8988T (cell line): ENCODE data around the gene OR1K1.
"Not testable (repeated sequence)": the region's sequence is repeated elsewhere in the genome, so short reads cannot be mapped to it uniquely, and the experiment has no call there.

Experiments used
- DNase-seq: peaks from one replicate; pipeline ENCODE4 v3.0.0; 2011

The OR1K1 gene

DNA sequence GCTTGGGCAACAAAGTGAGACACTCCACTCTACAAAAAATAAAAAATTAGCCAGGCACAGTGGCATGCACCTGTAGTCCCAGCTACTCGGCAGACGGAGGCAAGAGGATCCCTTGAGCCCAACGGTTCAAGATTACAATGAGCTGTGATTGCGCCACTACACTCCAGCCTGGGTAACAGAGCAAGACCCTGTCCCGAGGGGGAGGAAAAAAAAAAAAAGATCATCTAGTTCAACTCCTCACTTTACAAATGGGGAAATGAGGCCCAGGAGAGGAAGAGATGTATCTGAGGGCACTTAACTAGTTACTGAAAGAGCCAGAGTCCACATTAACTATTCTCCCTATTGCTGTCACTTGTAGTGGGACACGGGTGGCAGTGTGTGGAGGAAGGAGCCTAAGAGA is 14.6 kb downstream of the OR1K1 start:
- DNase-seq, result no peak

DNA sequence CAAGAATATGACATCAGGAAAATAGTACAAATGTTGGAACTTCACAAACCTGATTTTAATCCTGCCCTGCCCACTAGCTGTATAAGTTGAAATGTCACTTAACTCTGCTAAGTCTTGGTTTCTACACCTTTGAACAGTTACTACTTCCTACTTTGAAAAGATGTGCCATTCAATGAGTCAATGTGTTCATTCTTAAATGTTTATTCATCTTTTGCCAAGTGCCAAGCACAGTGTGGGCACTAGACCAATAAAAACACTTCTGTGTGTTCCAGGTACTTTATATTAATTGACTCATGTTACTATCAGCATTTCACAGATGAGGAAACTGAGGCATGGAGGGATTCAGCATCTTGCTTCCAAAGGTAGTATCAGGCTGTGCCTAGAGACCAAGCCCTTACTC is 15.6 kb downstream of the OR1K1 start:
- DNase-seq, result no peak

GRCh38 chr9:122816163-122816867 is 16.4 kb downstream of the OR1K1 start:
- no peak for DNase-seq

DNA sequence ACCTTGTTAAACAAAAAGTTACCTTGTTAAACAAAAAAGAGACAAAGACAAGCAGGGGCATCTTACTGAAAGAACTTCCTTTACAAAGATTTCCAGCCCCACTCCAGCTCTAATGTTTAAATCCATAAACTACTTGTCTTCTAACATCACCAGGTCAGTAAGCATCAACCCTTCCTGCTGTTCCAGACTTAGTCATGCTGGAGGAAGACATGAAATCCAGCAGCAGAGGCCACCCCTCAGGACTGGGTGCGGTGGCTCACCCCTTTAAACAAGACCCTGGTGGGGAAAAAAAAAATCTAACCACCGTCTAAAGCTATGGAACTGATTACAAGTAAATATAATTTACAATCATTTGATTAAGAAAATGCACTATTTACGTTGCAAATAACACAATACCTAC is 19.4 kb downstream of the OR1K1 start:
- no peak for DNase-seq

DNA sequence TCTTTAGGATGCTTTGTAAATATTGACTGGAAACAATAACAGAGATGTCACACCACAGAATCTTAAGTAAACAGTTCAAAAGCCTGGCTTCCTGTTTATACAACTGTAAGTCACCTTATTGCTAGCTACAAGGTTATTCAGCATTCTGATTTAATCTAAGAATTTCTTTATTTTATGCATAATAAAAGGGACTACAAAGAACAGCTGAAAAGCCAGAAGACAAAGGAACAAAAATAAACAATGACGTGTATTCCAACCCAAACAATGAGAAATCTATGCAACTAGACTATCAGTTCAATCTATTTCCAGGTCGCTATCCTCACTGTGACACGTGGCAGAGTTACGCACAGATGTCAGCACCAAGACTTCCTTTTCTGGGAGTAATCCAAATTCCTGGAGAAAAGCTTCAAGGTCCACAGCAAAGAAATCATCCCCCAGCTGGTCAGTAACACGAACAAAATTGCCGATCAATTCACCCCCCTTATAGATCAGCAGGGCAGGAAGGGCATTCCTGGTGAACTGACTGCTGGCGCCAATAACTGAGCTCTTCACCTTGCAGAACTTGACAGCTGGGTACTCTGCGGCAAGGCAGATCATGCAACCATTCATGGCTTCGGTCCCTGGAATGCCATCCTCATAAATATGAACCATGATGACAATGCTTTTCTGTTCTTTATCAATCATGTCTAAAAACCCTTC is 20.0 kb downstream of the OR1K1 start:
- no peak for DNase-seq

- DNase-seq, result no peak
These were observed 20.5 kb downstream of the OR1K1 start for GRCh38 chr9:122820490-122820845.

DNA sequence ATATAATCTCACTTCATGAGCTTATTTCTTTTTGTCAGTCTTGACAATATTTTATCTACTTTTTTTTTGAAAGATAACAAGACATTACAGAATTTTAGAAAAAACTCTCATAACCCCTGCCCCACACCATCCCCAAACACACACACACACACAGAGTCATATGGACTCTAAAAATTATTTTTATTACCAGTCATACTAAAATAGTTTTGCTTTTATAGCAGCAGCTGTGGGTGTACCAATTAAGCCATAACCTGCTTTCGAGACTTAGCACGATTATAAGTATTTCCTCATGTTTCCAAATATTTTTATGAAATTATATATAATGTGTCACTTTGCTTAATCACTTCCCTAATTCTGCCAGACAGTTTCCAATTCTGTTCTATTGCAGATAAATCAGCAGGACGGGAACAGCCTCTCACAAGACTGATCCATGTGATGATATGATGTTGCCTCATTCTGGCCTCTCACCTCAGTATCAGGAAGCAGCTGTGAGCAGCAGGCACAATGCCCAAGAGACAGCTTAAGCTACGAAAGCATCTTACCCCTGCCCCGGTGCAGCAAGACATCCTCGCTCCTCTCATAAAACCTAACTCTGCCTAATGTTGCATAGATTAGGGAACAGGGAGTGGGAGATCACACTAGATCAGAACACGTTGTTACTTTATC is 21.5 kb downstream of the OR1K1 start:
- DNase-seq, result no peak

GRCh38 chr9:122822056-122822455 is 22.1 kb downstream of the OR1K1 start:
- DNase-seq, result no peak

- DNase-seq, result no peak
These were observed 23.0 kb downstream of the OR1K1 start for GRCh38 chr9:122822938-122823337.

- no peak for DNase-seq
These were observed 27.8 kb downstream of the OR1K1 start for GRCh38 chr9:122827761-122828093.

GRCh38 chr9:122828965-122829284 is 29.0 kb downstream of the OR1K1 start:
- DNase-seq, result not testable (repeated sequence)

GRCh38 chr9:122832194-122832593 is 32.3 kb downstream of the OR1K1 start:
- DNase-seq, result no peak

DNA sequence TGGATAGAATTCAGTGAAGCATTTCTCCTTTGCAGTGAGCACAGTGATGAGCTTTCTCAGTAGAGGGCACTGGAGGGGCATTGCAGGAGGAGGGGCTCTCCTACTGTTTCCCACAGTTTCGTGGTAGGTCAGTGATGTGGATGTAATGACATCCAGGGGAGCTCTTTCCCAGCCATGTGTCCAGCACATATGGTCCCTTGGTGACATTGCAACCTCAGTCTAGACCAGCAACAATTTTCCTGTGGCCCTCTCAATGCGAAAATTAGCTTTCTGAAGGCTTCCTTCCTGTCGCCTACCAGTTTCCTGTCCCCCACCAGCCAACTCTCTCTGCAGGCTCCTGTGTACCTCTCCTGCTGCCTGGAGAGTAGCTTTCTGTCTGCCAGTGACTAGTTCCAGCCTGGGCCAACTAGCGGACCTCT is 35.4 kb downstream of the OR1K1 start:
- DNase-seq, result no peak

DNA sequence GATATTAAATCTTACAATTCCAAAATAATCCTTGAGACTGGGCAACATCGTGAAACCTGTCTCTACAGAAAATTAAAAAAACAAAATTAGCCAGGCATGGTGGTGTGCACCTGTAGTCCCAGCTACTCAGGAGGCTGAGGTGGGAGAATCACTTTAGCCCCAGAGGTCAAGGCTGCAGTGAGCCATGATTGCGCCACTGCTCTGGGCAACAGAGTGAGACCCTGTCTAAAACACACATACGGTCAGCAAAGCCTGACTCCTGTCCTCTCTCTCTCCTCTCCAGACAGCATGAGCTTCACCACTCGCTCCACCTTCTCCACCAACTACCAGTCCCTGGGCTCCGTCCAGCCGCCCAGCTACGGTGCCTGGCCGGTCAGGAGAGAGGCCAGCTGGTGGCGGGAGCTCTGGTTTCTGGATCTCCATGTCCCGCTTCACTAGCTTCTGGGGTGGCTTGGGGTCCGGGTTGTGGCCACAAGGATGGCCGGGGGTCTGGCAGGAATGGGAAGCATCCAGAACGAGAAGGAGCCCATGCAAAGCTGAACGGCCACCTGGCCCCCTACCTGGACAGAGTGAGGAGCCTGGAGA is 37.4 kb downstream of the OR1K1 start:
- no peak for DNase-seq

GRCh38 chr9:122838441-122838840 is 38.5 kb downstream of the OR1K1 start:
- DNase-seq, result not testable (repeated sequence)

GRCh38 chr9:122841501-122841900 is 41.6 kb downstream of the OR1K1 start:
- no peak for DNase-seq

GRCh38 chr9:122844137-122844536 is 44.2 kb downstream of the OR1K1 start:
- no peak for DNase-seq

GRCh38 chr9:122845116-122845515 is 45.2 kb downstream of the OR1K1 start:
- no peak for DNase-seq

GRCh38 chr9:122846371-122846940 is 46.5 kb downstream of the OR1K1 start:
- DNase-seq, result no peak

GRCh38 chr9:122848256-122848943 is 48.5 kb downstream of the OR1K1 start:
- no peak for DNase-seq
